ENCODE data around the gene TPRKB.
"Not testable (repeated sequence)": the region's sequence is repeated elsewhere in the genome, so short reads cannot be mapped to it uniquely, and the experiment has no call there.

The TPRKB gene

DNA sequence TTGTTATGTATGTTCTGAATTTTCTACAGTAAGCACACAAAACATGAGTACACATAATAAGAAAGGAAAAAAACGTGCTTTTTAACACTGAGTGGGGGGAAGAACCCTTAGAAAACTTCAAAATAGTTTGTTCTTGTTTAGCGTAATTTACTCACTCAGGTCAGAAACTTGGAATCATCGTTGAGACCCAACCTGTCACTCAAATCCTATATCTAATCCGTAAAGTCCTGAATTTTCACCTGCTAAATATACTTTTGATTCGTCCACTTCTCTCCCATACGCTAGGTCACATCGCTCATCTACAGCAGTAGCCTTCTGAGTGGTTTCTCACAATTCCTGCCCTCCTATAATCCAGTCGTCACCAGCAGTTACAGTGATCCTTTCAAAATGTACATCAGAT lies 767 bp downstream of the TPRKB start:
- no peak for DNase-seq

DNA sequence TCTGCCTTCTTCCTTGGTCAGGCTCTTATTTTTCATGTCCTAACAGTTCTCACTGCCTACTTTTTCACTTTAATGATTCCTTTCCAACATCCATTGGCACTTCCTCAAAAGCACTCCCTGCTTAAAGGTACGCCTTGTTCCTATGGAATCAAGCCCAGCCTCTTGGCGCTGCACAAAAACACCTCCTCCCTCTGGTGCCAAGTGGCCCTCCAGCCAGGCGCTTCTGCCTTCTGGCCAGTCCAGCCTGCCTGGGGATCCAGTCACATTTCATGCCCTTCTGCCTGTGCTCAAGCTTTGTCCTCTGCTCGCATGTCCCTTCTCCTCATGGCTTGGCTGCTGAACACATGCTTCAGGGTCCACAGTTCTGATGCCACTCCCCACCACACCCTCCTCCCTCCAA lies 6.3 kb downstream of the TPRKB start:
- DNase-seq: no peak

DNA sequence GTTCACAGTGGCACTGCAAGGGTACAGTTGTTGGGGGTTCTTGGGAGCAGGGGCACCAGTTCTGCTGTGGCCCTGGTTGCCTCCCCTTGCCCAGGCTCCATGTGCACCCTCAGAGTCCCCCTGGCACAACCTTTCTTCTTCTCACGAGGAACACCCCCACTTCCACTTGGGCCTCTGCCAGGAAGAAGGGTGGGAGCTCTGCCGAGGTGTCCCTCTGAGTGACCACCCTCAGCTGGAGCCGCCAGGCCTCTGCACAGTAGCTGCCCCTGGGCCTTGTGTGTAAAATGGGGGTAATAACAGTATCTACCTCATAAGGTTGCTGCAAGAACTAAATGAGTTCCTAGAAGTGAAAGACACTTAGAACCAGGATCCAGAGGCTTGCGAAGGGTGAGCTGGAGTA lies 8.4 kb downstream of the TPRKB start:
- DNase-seq: no peak

DNA sequence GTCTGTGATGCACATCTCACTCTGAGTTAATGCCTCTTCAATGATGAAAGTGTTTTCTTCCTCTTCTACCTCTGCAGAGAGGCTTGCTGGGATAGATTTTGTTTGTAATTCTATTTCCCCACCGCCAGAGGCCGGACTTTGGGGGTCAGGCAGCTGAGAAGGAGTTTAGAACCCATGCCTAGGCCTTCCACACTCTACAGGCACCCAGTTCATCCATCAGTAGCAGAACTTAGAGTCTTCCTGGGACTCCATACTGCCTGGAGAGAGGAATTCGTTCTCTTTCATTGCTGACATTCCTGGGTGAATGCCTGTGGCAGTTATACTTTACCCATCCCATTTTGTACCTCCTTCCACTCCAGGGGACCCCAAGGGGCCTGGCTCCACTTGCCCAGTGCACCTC lies 9.1 kb downstream of the TPRKB start:
- no peak for DNase-seq

DNA sequence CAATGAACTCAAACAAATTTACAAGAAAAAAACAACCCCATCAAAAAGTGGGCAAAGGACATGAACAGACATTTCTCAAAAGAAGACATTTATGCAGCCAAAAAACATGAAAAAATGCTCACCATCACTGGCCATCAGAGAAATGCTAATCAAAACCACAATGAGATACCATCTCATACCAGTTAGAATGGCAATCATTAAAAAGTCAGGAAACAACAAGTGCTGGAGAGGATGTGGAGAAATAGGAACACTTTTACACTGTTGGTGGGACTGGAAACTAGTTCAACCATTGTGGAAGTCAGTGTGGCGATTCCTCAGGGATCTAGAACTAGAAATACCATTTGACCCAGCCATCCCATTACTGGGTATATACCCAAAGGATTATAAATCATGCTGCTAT lies 10.5 kb downstream of the TPRKB start:
- not testable (repeated sequence) for DNase-seq

DNA sequence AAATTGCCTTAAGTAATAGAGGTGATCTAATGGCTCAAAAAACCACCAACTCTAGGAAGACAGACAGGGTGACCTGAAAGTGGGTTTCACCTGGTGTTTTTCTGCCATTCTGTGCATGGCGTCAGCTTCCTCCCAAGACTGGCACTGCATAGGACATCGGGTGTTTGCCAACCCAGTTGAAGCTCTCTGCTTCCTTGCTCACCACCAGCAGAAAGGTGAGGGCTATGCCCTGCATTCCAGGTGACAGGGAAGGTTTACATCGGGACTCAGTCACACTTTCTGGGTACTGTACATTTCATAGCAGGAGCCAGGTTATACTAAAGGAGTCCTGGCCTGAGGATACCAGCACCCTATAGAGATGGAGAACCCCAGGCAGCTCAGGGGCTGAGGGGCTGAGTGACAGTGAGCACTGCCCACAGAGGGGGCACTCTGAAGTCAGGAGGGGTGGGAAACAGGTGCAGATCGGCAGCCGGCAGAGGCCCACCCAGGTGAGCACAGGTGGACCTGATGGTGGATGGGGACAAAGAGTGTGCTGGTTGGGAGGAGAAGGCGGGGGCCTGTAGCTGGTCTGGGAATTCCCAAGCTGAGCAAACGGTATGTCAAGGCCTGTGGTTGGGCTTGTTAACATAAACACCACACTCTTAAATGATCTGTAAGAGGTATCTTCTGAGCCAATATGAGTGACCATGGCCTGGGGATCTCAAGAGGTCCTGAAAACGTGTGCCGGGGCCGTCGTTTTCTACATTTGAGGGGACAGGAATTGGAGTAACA lies 18.1 kb downstream of the TPRKB start:
- no peak for DNase-seq

DNA sequence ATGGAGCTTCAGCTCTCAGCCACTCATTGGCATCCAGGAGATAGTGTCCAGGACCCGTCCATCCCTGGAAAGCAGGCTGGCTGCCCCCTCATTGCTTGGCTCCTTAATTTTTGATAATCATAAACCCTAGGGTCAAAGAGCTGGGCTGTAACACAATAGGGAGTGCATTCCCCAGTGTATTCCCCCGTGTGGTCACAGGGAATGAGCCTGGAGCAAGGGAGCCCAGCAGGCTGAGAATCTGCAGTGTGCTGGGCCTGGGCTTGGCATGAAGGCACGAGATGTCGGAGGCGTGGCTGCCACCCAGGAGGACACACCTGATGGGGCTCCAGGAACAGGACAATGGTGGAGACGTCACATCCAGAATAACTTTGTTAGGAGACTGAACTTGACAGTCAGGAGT lies 18.7 kb downstream of the TPRKB start:
- DNase-seq: no peak

DNA sequence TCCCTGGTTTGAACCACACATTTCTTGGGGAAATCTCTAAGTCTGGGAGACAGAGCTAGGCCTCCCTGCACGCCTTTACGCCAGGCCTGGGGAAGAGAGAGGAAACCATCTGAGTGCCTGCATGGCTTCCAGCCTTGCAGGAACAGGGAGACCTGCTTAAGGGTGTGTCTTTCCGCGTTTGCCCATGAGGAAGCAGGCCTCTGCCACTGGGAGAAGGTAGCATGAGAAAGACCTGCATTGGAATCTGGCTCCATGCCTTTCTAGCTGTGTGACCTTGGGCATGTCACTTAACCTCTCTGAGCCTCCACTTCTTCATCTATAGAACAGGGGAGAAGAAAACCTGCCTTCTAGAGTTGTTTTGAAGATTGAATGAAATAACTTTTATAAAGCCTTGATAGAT lies 19.4 kb downstream of the TPRKB start:
- not testable (repeated sequence) for DNase-seq

DNA sequence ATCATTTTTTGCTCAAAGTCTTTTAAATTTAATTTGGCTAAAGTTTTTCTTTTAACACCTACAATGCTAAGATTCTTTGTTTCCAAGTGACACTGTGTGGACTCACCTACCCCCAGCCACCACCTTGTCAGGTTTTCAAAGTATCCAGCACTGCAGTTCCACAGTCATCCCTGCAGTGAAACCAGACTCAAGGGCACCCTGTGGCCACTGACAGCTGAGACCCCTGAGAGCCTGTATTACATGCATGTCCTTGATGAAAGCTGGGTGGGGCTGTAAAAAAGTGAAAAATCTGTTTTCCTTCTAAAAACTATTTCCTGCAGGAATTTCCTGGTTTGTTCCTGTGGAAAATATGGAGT lies 19.9 kb downstream of the TPRKB start:
- no peak for DNase-seq

DNA sequence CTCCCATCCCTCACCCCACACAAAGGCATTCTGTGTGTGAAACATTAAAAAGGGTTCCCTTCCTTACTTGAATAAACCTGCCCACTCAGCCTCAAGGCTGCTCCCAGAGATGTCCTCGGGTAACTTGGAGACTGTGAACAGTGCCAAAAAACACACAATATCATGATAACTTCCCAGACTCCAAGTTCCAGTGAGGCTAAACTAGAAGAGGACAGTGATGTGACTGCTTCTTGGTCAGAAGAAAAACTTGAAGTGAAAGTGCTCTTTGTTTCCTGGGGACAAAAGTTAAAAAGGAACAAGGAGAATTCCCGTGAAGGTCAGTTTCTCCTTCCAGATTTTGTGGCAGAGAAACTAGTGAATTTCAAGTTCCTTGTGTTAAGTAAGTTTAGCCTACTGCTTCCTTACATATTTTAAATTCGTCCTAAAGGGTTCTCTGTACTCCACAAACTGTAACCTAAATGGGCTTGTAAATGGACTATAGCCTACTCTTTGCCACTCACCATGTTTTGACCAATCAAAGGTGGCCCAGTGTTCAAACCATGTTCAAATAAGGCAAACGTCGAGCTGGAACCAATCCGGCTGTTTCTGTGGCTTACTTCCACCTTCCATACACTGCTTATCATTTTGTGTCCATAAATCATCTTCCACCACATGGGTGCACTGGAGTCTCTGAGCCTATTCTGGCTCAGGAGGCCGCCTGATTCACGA lies 20.4 kb downstream of the TPRKB start:
- DNase-seq: no peak

DNA sequence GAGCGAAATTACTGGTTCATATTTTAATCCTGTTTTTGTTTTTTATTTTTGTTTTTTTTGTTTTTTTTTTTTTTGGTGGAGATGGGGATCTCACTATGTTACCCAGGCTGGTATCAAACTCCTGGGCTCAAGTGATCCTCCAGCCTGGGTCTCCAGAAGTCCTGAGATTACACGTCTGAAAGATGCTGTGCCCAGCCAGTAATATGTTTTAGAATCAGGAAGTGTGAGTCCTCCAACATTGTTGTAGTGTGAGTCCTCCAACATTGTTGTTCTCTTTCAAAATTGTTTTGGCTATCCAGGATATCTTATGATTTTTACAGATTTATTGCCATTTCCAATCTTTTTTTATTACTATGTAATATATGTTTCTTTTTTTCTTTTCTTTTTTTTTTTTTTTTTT lies 23.1 kb downstream of the TPRKB start:
- DNase-seq: no peak

DNA sequence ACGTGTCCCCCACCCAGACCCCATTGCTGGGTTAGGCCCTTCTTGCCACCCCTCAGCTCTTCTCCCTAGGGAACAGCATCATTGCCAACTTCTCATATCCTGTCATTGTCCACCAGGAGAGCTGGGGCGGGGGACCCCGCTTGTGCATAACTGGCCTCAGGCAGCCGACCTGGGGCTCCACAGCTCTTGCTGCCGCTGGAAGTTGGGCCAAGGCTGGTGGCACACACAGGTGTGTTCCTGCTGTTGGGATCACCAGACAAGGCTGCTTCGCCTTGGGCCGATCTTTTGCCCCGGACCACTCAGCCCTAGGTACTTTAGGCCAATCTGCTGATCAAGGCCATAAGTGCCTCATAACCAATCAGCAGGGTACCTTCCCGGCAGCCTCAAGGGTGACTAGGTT lies 28.6 kb downstream of the TPRKB start:
- no peak for DNase-seq

DNA sequence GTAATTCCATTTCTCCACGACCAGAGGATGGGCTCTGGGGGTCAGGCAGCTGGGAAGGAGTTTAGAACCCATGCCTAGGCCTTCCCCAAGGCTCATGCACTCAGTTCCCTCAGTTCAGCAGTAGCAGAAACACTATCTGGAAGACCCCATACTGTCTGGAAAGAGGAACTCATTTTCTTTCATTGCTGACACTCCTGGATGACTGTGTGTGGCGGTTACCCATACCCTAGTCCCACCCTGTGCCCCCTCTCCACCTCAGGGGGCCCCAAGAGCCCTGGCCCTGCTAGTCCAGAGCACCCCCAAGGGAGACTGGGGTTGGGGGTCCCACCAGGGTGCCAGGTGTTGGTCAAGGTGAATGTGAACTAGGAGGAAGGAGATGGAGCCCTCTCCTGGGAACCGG lies 29.5 kb downstream of the TPRKB start:
- DNase-seq: no peak

DNA sequence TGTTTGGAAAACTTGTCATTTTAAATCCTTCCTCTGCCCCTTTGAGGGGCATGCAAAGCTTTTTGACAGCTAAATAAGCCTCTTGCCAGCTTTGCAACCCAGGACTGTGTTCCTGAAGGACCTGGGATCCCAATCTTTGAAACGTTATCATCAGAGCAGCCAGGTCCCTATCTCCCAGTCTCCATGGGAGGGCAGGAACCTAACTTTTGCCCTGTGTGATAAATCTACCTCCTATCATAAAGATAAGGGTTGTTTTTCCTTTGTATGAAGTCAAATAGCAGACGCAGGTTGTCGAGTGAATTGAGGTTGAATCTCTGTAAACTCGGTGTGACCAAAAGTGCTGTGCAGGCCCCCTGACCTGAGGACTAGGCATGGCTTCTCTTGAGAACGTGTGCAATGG lies 30.1 kb downstream of the TPRKB start:
- DNase-seq: no peak

DNA sequence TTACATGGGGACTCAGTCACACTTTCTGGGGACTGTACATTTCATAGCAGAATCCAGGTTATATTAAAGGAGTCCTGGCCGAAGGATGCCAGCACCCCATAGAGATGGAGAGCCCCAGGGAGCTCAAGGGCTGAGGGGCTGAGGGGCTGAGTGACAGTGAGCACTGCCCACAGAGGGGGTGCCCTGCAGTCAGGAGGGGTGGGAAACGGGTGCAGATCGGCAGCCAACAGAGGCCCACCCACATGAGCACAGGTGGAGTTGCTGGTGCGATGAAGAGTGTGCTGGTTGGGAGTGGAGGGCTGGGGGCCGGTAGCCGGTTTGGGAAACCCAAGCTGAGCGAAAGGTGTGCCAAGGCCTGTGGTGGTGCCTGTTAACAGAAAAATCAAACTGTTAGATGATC lies 32.1 kb downstream of the TPRKB start:
- no peak for DNase-seq

DNA sequence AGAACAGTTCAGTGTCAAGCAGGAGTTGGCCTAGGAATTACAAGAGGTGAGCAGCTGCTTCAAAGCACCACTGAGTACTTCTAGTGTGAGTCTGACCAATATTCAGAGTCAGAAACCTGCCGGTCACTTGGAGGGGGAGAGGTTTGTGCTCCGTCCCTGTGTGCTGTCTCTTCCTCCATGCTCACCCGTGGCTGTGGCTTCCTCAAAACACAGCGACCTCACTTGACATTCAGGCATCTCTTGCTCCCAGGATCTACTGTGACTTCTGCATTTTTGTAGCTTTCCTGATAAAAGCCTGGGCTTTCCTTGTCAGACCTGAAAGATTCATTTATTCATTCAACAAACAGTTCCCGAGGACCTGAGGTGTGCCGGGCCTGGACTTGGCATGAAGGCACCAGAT lies 32.9 kb downstream of the TPRKB start:
- DNase-seq: no peak

DNA sequence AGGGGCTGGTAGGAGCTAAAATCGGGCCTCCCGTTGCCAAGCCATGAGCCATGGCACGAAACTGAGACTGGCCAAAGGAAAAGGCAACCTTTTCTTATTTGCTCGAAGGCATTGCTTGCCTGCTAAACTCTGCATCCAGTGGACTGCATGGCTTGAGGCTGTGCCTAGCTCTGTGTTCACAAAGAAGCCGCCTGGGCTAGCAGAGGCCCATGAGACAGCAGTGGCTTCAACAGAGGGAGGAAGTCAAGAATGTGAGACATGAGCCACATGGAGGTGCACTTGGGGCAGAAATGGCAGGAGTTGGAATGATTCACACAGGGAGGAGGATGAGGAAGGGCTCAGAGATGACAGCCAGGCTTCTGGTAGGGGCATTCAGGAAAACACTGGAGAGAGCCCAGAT lies 33.5 kb downstream of the TPRKB start:
- no peak for DNase-seq

DNA sequence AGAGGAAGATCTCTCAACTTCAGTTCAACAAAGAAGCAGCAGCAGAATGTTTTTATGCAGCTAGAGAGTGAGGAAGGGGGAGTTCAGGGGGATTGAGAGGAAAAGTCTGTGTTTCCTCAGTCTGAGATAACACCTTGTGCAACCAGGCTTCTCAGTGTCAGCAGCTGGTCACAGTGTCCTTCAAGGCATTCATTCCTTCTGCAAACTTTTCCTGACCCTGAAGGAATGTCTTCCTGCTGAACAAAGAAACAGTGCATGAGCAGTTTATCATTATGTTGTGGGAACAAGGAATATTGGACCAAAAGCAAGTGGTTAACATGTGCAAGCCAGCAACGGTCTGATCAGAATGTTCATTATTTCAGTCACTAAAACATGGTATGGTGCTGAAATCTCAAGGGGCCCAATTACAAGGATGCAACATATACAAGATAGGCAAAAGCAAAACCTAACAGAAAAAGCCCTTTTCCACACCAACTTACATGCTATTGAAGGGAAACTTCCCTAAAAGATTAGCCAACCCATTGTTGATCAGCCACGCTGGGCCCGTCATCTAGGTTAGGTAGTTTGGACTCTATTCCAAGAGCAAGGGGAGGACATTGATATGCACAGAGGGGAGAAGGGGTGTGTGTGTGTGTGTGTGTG lies 34.2 kb downstream of the TPRKB start:
- DNase-seq: not testable (repeated sequence)

DNA sequence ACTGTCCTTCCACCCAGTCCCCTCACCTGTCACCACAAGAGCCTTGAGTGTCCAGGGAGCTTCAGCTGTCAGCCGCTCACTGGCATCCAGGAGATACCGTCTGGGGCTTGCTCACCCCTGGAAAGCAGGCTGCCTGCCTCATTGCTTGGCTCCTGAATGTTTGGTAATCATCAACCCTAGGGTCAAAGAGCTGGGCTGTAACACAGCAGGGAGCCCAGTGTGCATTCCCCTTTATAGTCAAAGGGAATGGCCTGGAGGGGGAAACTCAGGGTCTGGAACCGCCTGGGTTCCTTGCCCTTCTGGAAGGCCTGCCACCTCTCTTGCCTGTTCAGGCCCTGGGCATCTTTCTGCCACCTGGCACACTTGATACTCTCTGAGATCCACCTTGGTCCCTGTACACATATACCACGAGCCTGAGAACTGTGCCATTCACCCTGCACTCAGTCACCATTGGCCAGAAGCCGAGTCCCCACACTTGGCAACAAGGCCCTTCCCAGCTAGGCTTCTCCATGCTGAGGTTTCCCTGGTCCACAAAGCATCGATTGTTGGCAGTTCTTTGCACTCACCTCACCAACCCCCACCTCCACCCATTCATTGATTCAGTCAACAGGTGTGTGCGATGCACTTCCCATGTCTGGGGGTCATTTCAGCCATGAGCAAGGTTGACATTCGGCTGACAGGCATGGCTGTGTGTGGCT lies 35.0 kb downstream of the TPRKB start:
- DNase-seq: no peak

DNA sequence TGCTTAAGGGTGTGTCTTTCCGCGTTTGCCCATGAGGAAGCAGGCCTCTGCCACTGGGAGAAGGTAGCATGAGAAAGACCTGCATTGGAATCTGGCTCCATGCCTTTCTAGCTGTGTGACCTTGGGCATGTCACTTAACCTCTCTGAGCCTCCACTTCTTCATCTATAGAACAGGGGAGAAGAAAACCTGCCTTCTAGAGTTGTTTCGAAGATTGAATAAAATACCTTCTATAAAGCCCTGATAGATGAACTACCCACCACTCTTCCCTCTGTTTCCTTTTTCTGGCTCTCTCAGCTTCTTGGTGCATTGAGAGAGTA lies 35.7 kb downstream of the TPRKB start:
- DNase-seq: not testable (repeated sequence)

DNA sequence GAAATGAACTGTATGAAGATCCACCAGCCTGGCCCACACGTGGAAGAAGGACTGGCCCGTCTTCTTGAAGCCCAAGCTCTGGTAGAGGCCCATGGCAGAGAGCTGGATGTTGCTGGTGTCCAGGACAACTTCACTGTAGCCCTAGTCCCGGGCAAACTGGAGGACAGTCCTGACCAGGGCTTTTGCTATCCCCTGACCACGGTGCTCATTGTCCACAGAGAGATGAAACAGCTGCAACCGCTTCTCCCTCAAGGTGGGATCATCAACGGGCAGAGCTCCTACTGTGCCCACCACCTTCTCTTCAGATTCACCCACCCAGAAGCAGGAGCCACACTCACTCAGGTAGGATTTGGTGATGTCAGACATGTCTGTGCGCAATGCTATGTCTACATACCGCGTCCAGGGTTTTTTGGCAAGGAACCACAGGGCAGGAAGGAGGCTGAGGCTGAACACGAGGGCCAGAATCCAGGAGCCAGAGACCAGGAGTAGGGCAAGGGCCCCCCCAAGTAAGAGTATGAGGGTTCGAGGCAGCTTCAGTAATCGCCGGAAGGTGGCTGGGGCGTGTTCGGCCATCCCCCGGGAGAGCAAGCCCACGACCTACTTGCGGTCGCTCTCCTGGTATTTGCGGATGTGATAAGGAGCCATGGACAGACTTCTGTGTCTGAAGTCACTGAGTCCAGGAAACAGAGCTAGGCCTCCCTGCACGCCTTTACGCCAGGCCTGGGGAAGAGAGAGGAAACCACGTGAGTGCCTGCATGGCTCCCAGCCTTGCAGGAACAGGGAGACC lies 36.3 kb downstream of the TPRKB start:
- DNase-seq: no peak

DNA sequence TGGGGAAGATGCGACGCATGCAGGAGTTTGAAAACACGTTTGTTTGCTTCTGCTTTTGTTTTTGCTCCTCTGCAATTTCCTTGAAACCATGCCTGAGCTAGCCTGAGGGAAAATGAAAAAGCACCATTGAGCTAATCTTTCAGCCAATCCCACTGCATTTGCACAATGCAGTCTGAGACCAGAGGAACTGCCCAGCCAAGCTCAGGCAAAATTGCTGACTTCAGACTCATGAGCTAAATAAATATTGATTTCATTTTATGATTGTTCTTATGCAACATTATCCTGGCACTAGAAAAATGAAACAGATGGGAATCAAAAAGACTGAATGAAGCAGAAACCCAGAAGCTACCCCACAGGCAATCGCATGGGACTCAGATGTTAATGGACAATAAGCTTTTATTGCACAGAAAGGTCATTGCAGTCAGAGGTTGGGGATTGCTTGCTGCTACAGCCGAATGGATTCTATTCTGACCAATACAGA lies 37.0 kb downstream of the TPRKB start:
- DNase-seq: no peak

DNA sequence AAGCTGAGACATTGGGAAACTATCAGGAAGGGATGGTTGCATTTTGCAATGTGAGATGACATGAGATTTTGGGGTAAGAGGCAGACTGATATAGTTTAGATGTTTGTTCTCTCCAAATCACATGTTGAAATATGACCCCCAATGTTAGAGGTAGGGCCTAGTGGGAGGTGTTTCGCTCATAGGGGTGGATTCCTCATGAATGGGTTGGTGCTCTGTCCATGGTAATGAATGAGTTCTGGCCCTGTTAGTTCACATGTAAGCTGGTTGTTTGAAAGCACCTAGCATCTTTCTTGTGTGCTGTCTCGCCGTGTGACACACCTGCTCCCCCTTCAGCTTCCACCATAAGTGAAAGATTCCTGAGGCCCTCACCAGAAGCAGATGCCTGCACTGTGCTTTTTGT lies 37.7 kb downstream of the TPRKB start:
- DNase-seq: no peak
